Aorta (tissue), 5 donors: ENCODE measurements around the gene RTP2. TPM values are rescaled to one million over a fixed set of nuclear protein-coding genes. Genes with fewer than 3 reads are reported as not detected.

Experiments
- ATAC-seq: fragments of 200-7000 bp; cut with Tn5 transposase; one replicate; pipeline ENCODE4 v1.9.1; 2022; ENCODE audit warnings: moderate library complexity; ENCODE audit not compliant: low FRiP score
- DNase-seq, 2 donors: peaks; one replicate each; pipeline ENCODE4 v3.0.0-alpha.2; 2020
- H3K27ac ChIP-seq, 2 donors: one replicate each; pipeline ENCODE4 v1.5.1; 2013; ENCODE audit warnings: low read length in 2 of 2, mild to moderate bottlenecking in 2 of 2, moderate library complexity in 2 of 2, control low read depth in 1 of 2, inconsistent platforms in 1 of 2, low read depth in 1 of 2
- H3K27me3 ChIP-seq, 2 donors: one replicate each; pipeline ENCODE4 v1.6.1; 2013; ENCODE audit warnings: control low read depth in 1 of 2, low read length in 1 of 2, mild to moderate bottlenecking in 1 of 2, moderate library complexity in 1 of 2; ENCODE audit not compliant: insufficient read depth in 2 of 2, control insufficient read depth in 1 of 2
- H3K36me3 ChIP-seq, 2 donors: one replicate each; pipeline ENCODE4 v1.6.1; 2013; ENCODE audit warnings: control low read depth in 1 of 2, low read length in 1 of 2, mild to moderate bottlenecking in 1 of 2; ENCODE audit not compliant: insufficient read depth in 2 of 2, control insufficient read depth in 1 of 2
- H3K4me1 ChIP-seq, 2 donors: one replicate each; pipeline ENCODE4 v1.6.1; 2013; ENCODE audit warnings: low read length in 2 of 2, control low read depth in 1 of 2, mild to moderate bottlenecking in 1 of 2, moderate library complexity in 1 of 2; ENCODE audit not compliant: insufficient read depth in 2 of 2, control insufficient read depth in 1 of 2
- H3K4me3 ChIP-seq, 2 donors: one replicate each; pipeline ENCODE4 v1.5.1; 2013; ENCODE audit warnings: low read length in 2 of 2, control low read depth in 1 of 2, mild to moderate bottlenecking in 1 of 2
- H3K9me3 ChIP-seq: one replicate; pipeline ENCODE4 v1.6.1; 2013; ENCODE audit warnings: mild to moderate bottlenecking, low read length; ENCODE audit not compliant: control insufficient read depth
- WGBS, 2 donors: extraction: QIAGEN DNeasy Blood & Tissue Kit; methylation state at CpG; one replicate each; pipeline ENCODE4 v1.1.7; 2013; 5-methylcytosine and 5-hydroxymethylcytosine counted together
- intact Hi-C, 2 donors: fragments of 100-400 bp; cut with DNase I; formaldehyde crosslinking; loops; one replicate each; pipeline versions ENCODE4 v1.14.2 to v1.15.0; 2022
- long read RNA-seq, 2 donors: library from polyadenylated mRNA; unstranded; transcript quantifications; one replicate each; pipeline ENCODE4 v2.0.0, GENCODE V29; 2020 to 2021
- polyA plus RNA-seq, 2 donors: library from polyadenylated mRNA; stranded (reverse); fragments of 200-250 nt; gene quantifications; one replicate each; pipeline ENCODE4 v1.2.3, GENCODE V29; 2013
- total RNA-seq, 2 donors: library from RNA; stranded (reverse); fragmentation: NEBNext Ultra II Directional; extraction: Animal tissue kit (Norgen Biotek cat#: 25700); gene quantifications; one replicate each; pipeline ENCODE4 v1.2.1, GENCODE V29; 2021
- donor health status: healthy with polysubstance abuse.
- donor health status: Bipolar disorder and iron deficiency.
- donor health status: DM: no; HTN: no; CAD: no.
- donor health status: DM: no; HTN: no; CAD: no.
- donor health status: DM: yes; HTN: yes; CAD: no.

RTP2 gene
- total RNA-seq (not detected), polyA plus RNA-seq (not detected)
- long read RNA-seq, donor 1: 0 reads
- long read RNA-seq, donor 2: 0 reads

GRCh38 chr3:187702507-187703033 is at the start of gene RTP2:
Gene RTP2, minus strand, starts transcription at chr3:187702557. Its CDS starts 429 bp downstream, at chr3:187702128.
- Histone ChIP-seq H3K4me3 (no peak within 1 kb of the TSS), H3K27ac (no peak within 1 kb of the TSS), H3K9me3 (no peaks in the 10 kb centered on the region), H3K36me3 (no peaks in the 10 kb centered on the region), H3K27me3 (no peaks in the 10 kb centered on the region), H3K4me1 (no peaks in the 10 kb centered on the region)
- WGBS, 2 donors: 55 to 57% methylated on average over 4 of the region's 4 CpGs
- ATAC-seq (no peak), DNase-seq (no peak)
- intact Hi-C loops: no loop called here

GRCh38 chr3:187750513-187751123 is 48.3 kb upstream of the RTP2 start:
- WGBS, 2 donors: 61 to 68% methylated on average over 11 of the region's 11 CpGs
- Histone ChIP-seq H3K4me1 (peaks cover 0 to 6% of the 10 kb centered on the region in 2 donors), H3K27me3 (no peaks in the 10 kb centered on the region), H3K9me3 (no peaks in the 10 kb centered on the region), H3K36me3 (no peaks in the 10 kb centered on the region), H3K4me3 (no peak overlapping the region), H3K27ac (no peak overlapping the region)
- DNase-seq (no peak), ATAC-seq (no peak)
- intact Hi-C loops: no loop called here

- 67 to 70% methylated on average over 14 of the region's 14 CpGs for WGBS, 2 donors
- Histone ChIP-seq H3K27me3 (no peaks in the 10 kb centered on the region), H3K27ac (peak overlapping the region in 1 of 2 donors; percentile 30), H3K4me1 (peaks cover 0 to 6% of the 10 kb centered on the region in 2 donors), H3K9me3 (no peaks in the 10 kb centered on the region), H3K36me3 (no peaks in the 10 kb centered on the region), H3K4me3 (no peak overlapping the region)
- no peak for DNase-seq
- no peak for ATAC-seq
- intact Hi-C loops: no loop called here
These were observed 47.7 kb upstream of the RTP2 start for GRCh38 chr3:187750006-187750512.

GRCh38 chr3:187748050-187748481 is 45.7 kb upstream of the RTP2 start:
- intact Hi-C loops: loop anchor here (5.0 to 10.0 kb wide), 10 partner anchors 304 to 1047 kb away; no protein-coding TSS in a partner anchor

GRCh38 chr3:187747506-187747905 is 45.1 kb upstream of the RTP2 start:
- H3K36me3 ChIP-seq: no peaks in the 10 kb centered on the region
- H3K4me1 ChIP-seq: peaks cover 0 to 6% of the 10 kb centered on the region in 2 donors
- H3K27me3 ChIP-seq: no peaks in the 10 kb centered on the region
- intact Hi-C loops: loop anchor here (5.0 to 10.0 kb wide), 10 partner anchors 305 to 1047 kb away; no protein-coding TSS in a partner anchor
- WGBS, 2 donors: 48% methylated on average over 5 of the region's 5 CpGs
- H3K9me3 ChIP-seq: no peaks in the 10 kb centered on the region
- DNase-seq: no peak
- H3K4me3 ChIP-seq: no peak overlapping the region
- H3K27ac ChIP-seq: no peak overlapping the region
- ATAC-seq: no peak

More at GRCh38 chr3:187748050-187748481, 45.7 kb upstream of the RTP2 start:
- Histone ChIP-seq H3K36me3 (no peaks in the 10 kb centered on the region), H3K4me3 (no peak overlapping the region), H3K27ac (no peak overlapping the region), H3K9me3 (no peaks in the 10 kb centered on the region), H3K27me3 (no peaks in the 10 kb centered on the region), H3K4me1 (peaks cover 0 to 6% of the 10 kb centered on the region in 2 donors)
- peak; percentile 60 for ATAC-seq
- WGBS, 2 donors: 6 to 12% methylated on average over 2 of the region's 2 CpGs
- DNase-seq: peak; percentile 93 to 96

GRCh38 chr3:187746442-187747281 is 44.3 kb upstream of the RTP2 start:
- peak overlapping the region; percentile 65 to 96 for H3K27ac ChIP-seq

GRCh38 chr3:187746059-187746441 is 43.7 kb upstream of the RTP2 start:
- Histone ChIP-seq H3K4me3 (peak overlapping the region; percentile 56 to 83), H3K27ac (peak overlapping the region in 1 of 2 donors; percentile 96), H3K27me3 (no peaks in the 10 kb centered on the region), H3K4me1 (peaks cover 0 to 6% of the 10 kb centered on the region in 2 donors), H3K9me3 (no peaks in the 10 kb centered on the region), H3K36me3 (no peaks in the 10 kb centered on the region)
- DNase-seq: no peak
- intact Hi-C loops: loop anchor here (5.0 to 10.0 kb wide), 10 partner anchors 306 to 1049 kb away; no protein-coding TSS in a partner anchor
- WGBS, 2 donors: 0 to 3% methylated on average over 6 of the region's 6 CpGs
- ATAC-seq: no peak

More at GRCh38 chr3:187746442-187747281, 44.3 kb upstream of the RTP2 start:
- ATAC-seq: no peak
- 6 to 9% methylated on average over 10 of the region's 10 CpGs for WGBS, 2 donors
- peak overlapping the region; percentile 56 to 83 for H3K4me3 ChIP-seq
- no peak for DNase-seq
- H3K36me3 ChIP-seq: no peaks in the 10 kb centered on the region
- H3K4me1 ChIP-seq: peaks cover 0 to 6% of the 10 kb centered on the region in 2 donors
- H3K27me3 ChIP-seq: no peaks in the 10 kb centered on the region
- no peaks in the 10 kb centered on the region for H3K9me3 ChIP-seq
- intact Hi-C loops: loop anchor here (5.0 to 10.0 kb wide), 10 partner anchors 306 to 1048 kb away; no protein-coding TSS in a partner anchor
